ENCODE results near the gene BMPR1B.
"Not testable (repeated sequence)": the region's sequence is repeated elsewhere in the genome, so short reads cannot be mapped to it uniquely, and the experiment has no call there.

BMPR1B gene

DNA sequence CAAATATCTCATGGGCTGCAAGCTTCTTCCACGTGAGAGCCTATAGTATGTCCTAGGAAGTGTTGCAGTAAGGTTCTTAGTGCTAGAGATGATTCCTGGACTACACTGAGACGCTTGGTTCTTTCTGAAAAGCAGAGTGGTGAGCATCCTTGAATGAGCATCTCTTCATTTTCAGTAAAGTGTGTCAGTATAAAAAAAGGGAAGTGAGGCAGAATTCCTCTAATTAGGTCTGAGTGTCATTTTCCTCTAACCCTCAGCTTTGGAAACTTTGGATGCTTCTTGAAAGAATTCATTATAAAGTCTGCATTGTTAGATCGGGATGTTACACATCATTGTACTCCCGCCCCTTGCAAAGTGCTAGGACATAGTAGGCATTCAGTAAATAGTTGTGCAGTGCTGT, 5.2 kb downstream of the BMPR1B start:
- no peak for DNase-seq (ENCODE audit: low read depth)

DNA sequence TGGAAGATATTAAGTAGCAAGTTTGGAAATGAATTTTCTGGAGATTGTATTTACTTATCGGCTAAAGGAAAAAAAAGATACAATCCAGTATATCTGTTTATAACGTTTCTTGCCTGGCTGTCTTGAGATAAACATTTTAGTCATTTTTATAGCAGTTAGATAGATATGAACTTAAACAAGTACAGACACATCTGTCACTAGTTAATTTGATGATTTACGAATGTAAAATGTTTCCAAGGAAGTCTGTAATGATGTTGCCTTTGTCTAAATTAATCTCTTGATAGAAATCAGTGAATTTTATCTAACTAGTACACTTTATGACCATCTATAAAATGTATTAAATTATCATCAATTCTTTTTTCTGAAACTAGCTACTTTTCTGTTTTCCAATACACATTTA, 5.7 kb downstream of the BMPR1B start:
- no peak for DNase-seq (ENCODE audit: low read depth)

DNA sequence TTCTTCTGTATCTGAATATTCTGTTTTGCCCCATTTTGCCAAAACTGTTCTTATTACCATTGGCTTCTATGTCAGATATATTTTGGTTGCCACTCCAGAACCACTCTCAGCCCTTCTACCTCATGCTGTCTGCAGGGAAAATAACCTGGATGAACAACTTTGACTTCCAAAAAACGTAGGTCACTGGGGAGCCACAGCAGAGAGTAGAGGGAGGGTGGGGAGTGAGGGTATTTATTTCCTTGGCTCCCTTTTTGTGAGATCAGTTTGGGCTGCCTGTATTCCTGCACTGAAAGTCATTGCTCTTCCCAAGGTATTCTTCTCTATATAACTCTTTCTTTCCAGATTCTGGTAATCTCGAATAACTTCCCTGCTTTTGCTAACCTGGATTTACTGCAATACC, 6.3 kb downstream of the BMPR1B start:
- DNase-seq (ENCODE audit: low read depth) = no peak

DNA sequence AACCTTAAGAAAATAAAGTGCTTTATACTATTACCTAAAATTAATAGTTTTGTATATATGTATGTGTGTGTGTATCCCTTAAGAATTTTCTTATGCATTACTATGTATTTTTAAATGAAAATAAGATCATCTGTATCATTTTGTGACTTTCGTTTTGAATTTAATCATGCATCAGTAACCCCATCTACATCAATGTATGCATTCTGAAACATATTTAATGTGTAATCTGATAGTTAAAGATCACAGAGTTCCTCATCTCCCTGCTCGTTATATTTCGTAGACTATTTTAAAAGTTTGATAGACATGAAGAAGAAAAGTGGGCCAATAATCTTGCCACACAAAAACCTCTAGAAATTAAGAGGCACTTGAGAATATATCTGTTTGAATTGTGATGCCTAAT, 7.4 kb downstream of the BMPR1B start:
- DNase-seq (ENCODE audit: low read depth) = no peak

DNA sequence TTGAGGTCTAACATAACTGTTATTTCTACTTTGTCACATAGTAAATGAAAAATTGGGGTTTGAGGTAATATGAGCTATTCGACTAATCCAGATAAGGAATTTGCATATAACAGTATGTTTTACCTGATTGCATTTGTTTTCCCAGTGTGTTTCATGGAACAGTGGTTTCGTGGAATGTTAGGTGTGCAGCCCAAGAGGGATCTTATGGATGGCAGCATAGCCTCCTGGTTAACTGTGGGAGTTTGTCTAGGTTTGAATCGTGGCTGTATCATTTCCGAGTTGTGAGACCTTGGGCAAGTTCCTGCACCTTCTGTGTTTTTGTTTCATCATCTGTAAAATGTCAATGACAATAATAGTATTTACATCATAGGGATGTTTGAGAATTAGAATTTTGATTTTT, 7.9 kb downstream of the BMPR1B start:
- DNase-seq (ENCODE audit: low read depth) = no peak

DNA sequence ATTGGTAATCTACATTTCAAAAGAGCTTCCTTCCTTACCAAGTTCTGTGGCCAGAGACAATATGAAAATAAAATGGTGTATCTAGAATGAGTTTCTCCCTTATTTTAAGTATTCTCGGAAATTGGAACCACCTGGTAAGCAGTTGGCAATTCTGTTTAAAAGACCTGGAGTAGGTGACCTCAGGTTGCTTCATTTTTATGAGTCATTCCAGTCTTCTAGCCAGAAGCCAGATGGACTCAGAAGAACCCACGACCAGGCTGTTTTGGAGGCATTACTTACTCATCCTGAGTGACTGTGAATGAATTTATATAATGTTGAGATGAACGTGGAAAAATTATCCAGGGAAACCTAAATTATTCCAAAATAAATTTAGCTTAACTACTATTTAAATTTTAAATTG, 9.1 kb downstream of the BMPR1B start:
- DNase-seq (ENCODE audit: low read depth) = no peak

DNA sequence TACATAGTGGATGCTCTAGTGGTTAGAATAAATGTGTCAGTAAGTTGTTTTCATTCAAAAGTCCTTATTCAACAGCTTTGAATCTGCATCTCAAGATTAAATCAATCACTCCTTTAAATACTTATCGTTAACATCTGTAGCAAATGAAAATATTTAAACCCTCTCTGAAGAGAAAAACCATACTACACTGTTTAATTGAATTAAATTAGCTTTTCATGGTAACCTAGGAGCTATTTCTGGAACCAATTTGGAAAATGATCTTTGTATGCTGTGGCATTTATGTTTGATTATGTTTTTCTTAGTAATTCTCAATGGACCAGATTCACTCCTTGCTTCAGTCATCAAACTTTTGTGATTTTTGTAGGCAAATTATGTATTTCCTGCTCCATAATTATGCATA, 9.7 kb downstream of the BMPR1B start:
- no peak for DNase-seq (ENCODE audit: low read depth)

DNA sequence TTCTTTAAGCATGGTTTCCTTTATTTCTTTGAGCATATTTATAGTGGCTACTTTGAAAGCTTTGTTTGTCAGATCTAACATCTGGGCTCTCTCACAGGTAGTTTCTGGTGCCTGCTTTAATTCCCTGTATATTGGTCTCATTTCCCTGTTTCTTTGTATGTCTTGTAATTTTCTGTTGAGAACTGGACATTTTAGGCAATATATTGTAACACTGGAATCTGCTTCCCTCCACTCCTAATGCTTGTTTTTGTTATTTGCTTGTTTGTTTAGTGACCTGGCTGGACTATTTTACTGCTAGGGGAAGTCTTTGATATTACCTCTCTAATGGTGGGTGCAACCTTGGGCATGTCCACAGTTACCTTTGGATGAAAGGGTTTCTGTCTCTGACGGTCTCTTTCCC, 25.0 kb downstream of the BMPR1B start:
- DNase-seq (ENCODE audit: low read depth) = no peak

DNA sequence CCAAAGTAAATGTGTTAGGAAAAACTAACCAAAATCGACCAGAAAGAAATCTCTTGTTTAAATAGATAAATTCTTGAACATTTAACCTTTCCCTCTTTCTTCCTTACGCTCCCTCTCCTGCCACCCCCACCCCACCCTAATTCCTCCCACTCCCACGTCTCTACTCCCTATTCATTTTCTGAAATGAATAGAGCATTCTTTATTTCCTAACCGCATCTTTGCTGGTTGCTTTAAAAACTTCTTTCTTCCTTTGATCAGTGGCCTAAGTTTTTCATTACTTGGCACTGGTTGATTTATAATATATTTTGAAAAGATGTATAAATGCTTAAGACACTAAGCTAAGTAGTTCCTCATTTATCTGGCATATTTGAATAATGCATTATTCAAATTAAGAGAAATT, 33.9 kb downstream of the BMPR1B start:
- DNase-seq (ENCODE audit: low read depth) = no peak

DNA sequence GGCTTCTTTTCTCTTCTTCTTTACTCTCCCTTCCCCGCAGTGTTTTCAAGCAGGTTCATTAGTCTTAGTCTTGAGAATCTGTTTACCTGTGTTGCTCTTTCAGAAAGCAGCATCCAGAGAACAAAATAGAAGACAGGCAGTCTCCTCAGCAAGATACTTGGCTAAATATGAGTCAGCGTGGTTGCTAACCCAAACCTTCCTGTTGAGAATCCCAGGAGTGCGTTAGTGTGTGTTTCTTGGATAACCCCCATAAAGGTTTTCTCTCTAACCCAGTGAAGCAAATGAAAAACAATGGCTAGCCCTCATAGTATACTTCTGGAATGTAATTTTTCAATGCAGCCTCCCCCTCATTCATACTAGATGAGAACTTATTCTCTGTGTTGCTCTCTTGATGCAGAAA, 41.1 kb downstream of the BMPR1B start:
- no peak for DNase-seq (ENCODE audit: low read depth)

DNA sequence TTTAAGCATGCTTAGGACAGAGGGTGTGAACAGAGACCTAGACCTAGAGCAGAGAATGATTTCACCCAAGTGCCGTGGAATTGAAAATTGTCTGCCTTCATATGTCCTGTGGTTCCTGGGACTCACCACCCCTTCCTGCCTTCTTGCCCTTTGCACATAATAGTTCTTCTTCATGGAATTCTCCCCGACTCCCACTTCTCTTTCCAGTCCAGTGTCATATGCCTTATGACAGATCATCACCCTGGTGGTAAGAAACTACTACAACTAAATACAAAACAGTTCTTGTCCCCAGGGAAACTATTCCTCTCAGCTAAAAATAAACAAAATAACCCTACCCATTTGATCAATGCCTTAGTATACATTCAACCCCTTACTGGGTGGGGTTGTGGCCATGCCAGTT, 43.3 kb downstream of the BMPR1B start:
- DNase-seq (ENCODE audit: low read depth) = no peak

DNA sequence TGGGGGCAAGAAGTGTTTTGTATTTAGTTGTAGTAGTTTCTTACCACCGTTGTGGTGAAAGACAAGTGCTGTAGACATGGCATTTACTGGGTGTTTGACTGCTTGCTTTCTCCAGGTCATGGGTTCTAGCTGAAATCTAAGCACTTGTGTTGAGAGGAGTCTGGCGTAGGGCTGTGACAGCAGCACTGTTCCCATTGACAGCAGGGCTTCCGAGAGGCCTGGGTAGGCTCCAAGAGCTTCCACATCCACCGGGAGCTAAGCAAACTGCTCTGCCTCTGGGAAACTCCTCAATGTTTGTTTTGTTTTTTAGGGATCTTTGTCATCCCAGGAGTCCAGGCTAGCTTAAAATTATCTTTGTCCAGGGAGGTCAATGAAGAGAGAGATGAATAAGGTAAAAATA, 44.3 kb downstream of the BMPR1B start:
- no peak for DNase-seq (ENCODE audit: low read depth)

DNA sequence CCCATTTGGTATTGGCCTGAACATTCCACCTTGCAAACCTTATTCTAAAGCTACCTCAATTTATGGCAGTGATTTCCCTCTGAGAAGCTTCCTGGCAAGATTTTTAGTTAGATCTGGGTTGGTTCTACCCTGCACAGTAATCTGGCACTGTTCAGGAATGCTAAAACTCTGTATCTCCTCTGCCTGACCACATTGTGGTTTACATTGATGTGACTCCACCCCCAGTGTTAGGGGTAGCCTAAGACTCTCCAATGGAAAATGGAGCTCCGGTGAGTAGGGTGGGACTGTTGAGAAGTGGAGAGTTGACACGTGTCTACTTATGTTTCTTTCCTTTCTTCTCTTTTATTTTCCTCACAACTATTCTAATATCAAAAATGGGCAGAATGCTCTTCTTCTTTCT, 45.4 kb downstream of the BMPR1B start:
- no peak for DNase-seq (ENCODE audit: low read depth)

DNA sequence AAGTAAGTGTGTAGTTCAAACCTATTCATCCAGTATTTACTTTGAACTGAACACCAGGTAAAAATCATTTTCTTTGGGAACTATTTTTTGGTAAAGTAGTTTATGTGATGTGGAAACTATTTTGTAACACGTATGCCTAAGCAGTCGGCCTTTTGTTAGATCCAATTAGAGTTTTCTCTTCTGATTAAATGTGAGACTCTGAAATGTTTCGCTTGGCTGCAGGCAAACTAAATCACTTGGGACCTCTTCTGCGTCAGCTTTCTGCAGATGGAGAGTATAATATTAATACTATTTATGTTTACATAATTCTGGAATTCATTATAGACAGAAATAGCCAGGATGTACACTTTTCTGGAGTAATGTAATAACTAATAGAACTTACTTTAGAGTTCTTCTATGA, 46.9 kb downstream of the BMPR1B start:
- DNase-seq (ENCODE audit: low read depth) = no peak

DNA sequence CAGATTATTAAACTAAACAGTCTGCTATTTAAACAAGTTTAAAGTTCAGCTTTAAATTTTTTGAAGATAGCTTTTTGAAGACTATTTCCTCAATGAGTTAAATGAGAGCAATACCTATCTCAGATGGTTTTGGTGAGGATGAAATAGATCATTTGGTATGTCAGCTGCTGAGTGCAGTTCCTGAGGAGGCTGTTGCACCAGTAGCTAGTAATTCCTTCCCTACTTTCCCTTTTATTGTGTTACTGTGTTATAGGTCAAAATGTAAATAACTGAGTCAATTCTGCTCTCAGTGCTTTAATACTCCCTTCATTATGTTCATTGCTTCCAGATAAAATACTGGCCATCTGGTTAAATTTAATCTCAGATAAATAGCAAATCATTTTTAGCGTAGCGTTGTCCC, 48.6 kb downstream of the BMPR1B start:
- no peak for DNase-seq (ENCODE audit: low read depth)

DNA sequence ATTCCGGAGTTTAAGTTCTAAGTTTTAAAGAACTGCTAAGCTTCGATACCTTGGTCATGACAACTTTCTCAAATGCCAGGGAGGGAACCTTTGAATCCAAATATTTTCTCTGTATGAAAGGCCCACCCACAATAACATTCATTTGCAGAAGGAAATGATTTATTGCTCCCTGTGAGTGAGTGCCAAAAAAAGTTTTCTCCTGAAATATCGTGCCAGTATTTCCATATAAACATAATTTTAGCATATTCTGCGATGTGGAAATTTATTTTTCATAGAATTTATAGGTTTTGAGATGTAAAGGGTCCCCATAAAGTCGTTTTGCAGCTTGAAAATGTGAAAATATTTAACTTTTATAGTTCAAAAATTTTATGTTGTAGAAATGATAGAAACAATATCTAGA, 53.9 kb downstream of the BMPR1B start:
- DNase-seq (ENCODE audit: low read depth) = no peak

DNA sequence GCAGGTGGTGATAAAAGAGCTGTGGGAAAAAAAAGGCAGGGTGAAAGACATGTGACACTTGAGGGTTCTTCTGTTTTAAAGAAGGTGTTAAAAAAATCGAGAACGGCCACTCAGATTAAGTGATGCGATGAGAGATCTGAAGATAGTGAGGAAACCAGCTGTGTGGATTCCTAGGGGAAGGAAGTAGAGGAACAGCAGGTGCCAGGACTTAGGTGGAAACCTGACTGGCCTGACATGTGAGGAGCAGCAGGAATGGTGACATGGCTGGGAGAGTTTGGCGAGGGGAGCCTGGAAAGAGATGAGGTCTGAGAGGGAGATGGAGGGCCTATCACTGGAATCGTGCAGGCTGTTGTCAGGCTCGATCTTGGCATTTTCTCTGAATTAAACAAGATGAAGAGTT, 55.5 kb downstream of the BMPR1B start:
- no peak for DNase-seq (ENCODE audit: low read depth)

DNA sequence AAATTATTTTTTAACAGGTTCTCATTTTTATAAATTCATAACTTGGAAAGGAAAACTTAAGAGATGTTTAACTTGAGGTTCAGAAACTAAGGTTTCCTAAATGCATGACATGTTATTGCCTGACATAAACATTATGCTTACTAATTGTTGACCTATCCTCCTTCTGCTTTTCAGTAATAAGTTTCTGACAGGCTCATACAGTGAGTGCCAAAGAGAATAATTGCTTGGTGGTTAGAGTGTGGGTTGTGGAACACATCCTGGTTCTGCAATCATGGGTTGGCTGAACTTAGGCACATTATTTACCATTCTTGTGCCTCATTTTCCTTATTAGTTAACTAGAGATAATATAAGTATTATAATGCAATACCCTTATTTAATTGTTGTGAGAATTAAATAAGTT, 56.5 kb downstream of the BMPR1B start:
- no peak for DNase-seq (ENCODE audit: low read depth)

DNA sequence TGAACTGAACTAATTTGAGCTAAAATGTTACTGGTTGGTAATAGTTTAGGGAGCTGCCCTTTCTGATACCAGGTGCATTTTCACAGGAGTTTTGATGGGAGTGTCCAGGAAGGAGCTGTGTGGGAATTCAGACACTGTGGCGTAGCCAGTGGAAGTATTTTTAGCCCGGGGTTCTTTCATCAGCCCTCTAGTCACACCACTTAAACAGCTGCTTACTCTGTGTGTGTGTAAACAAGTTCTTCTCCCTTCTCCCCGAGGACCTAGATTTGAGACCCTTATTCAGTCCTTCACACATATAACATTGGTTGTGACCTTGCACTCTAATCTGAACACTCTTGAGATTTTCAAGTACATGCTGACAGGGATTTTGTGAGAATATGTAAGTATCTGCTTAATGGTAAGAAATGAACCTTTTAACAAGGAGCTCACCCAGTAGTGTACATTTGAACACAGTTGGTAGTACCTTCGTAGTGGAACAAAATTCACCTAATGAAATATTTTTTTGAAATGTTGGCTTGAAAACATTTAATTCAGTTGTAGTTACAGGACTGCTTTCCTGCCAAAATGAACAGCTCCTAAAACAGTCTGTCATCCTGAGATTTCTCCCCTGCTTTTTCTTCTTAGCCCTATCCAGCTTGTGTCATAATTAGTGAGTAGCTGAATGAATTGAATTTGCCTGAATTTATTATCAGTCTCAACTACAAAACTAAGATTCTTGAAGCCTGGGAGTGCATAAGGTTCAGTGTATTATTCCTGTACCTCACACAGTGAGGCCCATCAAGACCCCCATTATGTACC, 61.8 kb downstream of the BMPR1B start:
- no peak for DNase-seq (ENCODE audit: low read depth)

DNA sequence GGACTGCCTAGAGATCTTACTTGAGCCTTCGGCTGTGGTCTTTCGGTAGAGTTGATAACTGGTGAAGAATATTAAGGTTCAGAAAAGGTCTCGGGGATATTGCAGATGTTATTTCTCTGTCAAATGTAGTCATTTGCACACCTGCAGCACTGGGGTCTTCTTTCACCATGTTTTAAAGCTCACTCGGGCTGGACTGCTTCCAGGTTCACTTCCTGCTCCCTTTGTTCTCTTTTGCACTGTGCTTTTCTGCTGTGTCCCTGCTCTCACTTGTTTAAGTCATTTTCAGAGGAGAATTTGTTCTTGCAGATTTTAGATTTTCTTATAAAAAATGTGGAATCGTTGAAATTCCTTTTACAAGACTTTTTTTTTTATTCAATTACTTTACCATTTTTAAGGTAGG, 68.5 kb downstream of the BMPR1B start:
- DNase-seq (ENCODE audit: low read depth) = no peak

DNA sequence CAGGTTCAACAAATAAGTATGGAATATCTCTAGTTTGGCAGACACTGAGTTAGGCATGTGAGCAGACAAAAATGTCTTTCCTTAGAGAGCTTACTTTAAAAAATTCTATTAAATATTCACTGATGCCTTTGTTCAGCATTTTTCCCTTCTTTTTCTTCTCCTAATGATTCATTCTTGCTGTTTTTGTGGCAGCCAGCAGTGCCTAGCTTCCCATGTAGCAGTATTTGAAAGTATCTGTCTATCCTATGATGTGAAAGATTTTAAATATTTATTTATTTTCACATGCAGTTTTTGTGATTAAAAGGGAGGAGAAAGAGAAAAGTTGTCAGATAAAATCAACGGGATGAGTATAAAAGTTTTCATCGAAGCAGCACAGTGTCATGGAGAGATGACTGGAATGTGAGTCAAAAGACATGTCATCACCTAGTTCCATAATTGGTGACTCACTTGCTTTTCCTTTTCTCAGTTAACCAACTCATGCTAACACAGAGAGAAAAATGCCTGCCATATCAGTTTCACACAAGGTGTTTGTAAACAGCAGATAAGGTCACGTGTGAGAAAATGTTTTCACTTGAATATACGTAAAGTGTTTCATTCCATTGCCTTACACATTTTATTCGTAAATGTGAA, 69.8 kb downstream of the BMPR1B start:
- no peak for DNase-seq (ENCODE audit: low read depth)

DNA sequence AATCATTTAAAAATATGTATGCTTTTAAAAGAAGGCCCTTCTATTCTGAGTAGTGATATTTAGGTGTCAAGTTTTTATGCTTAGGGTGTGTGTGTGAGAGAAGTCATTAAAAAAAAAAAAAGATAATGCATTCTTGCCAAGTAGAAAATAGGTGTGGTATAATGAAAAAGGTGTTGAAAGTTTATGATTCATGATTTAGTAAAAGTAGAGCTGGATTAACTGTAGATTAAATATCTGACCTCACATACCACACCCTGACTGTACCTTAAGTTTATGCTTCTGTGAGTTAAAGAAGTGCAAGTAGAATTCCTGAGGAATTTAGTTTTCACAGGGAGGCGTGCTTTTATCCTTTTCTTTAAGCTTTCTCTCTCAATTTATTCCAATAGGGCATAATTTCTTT, 71.1 kb downstream of the BMPR1B start:
- DNase-seq (ENCODE audit: low read depth) = no peak

DNA sequence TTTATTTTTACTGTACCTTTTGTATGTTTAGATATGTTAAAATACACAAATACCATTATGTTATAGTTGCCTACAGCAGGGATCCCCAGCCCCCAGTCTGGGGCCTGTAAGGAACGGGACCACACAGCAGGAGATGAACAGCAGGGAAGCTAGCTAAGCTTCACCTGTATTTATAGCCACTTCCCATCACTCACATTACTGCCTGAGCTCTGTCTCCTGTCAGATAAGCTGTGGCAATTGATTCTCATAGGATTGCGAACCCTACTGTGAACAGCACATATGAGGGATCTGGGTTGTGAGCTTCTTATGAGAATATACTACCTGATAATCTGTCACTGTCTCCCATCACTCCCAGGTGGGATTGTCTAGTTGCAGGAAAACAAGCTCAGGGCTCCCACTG, 73.9 kb downstream of the BMPR1B start:
- no peak for DNase-seq (ENCODE audit: low read depth)

DNA sequence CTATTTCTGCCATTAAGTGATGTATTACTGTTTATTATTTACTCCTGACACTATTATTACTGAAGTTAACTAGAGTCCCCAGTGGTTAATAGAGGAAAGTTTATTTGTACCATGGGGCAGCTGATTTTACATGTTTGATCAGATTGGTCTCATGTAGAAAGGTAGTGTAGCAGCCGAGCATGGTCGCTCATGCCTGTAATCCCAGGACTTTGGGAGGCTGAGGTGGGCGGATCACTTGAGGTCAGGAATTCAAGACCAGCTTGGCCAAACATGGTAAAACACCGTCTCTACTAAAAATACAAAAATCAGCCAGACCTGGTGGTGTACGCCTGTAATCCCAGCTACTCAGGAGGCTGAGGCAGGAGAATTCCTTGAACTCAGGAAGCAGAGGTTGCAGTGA, 74.6 kb downstream of the BMPR1B start:
- not testable (repeated sequence) for DNase-seq (ENCODE audit: low read depth)

Data from activated T-cell treated with anti-CD3 and anti-CD28 coated beads for 48 hours (primary cell).